ENCODE measurements around the gene NCK2. TPM values are rescaled to one million over a fixed set of nuclear protein-coding genes. Genes with fewer than 3 reads are reported as not detected.

NCK2 gene
- total and polyA plus RNA-seq, 4 donors, result 19.3 to 54.4 (median 33.9) TPM

GRCh38 chr2:105872142-105872728, 127.5 kb downstream of the NCK2 start:
- Histone ChIP-seq H3K9me3 (ENCODE audit: control insufficient read depth in 4 of 4, insufficient read depth in 3 of 4, low read length in 3 of 4) (no peaks in the 10 kb centered on the region), H3K36me3 (ENCODE audit: control insufficient read depth in 4 of 4, insufficient read depth in 4 of 4, low read length in 4 of 4) (peaks cover 0 to 4% (median 0%) of the 10 kb centered on the region in 4 donors), H3K4me1 (ENCODE audit: control insufficient read depth in 5 of 5, insufficient read depth in 5 of 5, low read length in 5 of 5) (peaks cover 4 to 24% (median 6%) of the 10 kb centered on the region in 5 donors), H3K9ac (ENCODE audit: insufficient read depth in 1 of 2, low read length in 2 of 2) (no peak overlapping the region), H3K4me3 (no peak overlapping the region), H3K27me3 (ENCODE audit: control insufficient read depth in 3 of 3, insufficient read depth in 3 of 3, low read length in 2 of 3) (no peaks in the 10 kb centered on the region), H3K27ac (ENCODE audit: low read depth in 1 of 2, low read length in 1 of 2) (no peak overlapping the region)
- no peak for DNase-seq
- WGBS, 2 donors, result 83 to 89% methylated on average over 14 of the region's 14 CpGs
- TF ChIP-seq CTCF (IDR thresholded peaks at IDR 0.05; ENCODE audit: control extremely low read depth, extremely low read depth), result no peak
- ATAC-seq (ENCODE audit: insufficient read depth, low FRiP score), result no peak

- peaks cover 0 to 4% (median 0%) of the 10 kb centered on the region in 4 donors for H3K36me3 ChIP-seq (ENCODE audit: control insufficient read depth in 4 of 4, insufficient read depth in 4 of 4, low read length in 4 of 4)
- H3K4me3 ChIP-seq, result no peak overlapping the region
- no peak overlapping the region for H3K9ac ChIP-seq (ENCODE audit: insufficient read depth in 1 of 2, low read length in 2 of 2)
- no peak for DNase-seq
- peaks cover 0 to 18% (median 6%) of the 10 kb centered on the region in 5 donors for H3K4me1 ChIP-seq (ENCODE audit: control insufficient read depth in 5 of 5, insufficient read depth in 5 of 5, low read length in 5 of 5)
- H3K27ac ChIP-seq (ENCODE audit: low read depth in 1 of 2, low read length in 1 of 2), result no peak overlapping the region
- ATAC-seq (ENCODE audit: insufficient read depth, low FRiP score), result no peak
- no peak for TF ChIP-seq CTCF (IDR thresholded peaks at IDR 0.05; ENCODE audit: control extremely low read depth, extremely low read depth)
- no peaks in the 10 kb centered on the region for H3K9me3 ChIP-seq (ENCODE audit: control insufficient read depth in 4 of 4, insufficient read depth in 3 of 4, low read length in 3 of 4)
- 90 to 96% methylated on average over 7 of the region's 7 CpGs for WGBS, 2 donors
- H3K27me3 ChIP-seq (ENCODE audit: control insufficient read depth in 3 of 3, insufficient read depth in 3 of 3, low read length in 2 of 3), result no peaks in the 10 kb centered on the region
Measured at GRCh38 chr2:105872830-105873229, 128.1 kb downstream of the NCK2 start.

GRCh38 chr2:105873281-105873680, 128.6 kb downstream of the NCK2 start:
- no peaks in the 10 kb centered on the region for H3K9me3 ChIP-seq (ENCODE audit: control insufficient read depth in 4 of 4, insufficient read depth in 3 of 4, low read length in 3 of 4)
- no peak overlapping the region for H3K9ac ChIP-seq (ENCODE audit: insufficient read depth in 1 of 2, low read length in 2 of 2)
- no peak overlapping the region for H3K27ac ChIP-seq (ENCODE audit: low read depth in 1 of 2, low read length in 1 of 2)
- 83 to 91% methylated on average over 5 of the region's 5 CpGs for WGBS, 2 donors
- peaks cover 0 to 13% (median 4%) of the 10 kb centered on the region in 5 donors for H3K4me1 ChIP-seq (ENCODE audit: control insufficient read depth in 5 of 5, insufficient read depth in 5 of 5, low read length in 5 of 5)
- no peak for TF ChIP-seq CTCF (IDR thresholded peaks at IDR 0.05; ENCODE audit: control extremely low read depth, extremely low read depth)
- H3K4me3 ChIP-seq, result no peak overlapping the region
- DNase-seq (no peak), ATAC-seq (ENCODE audit: insufficient read depth, low FRiP score) (no peak)
- H3K27me3 ChIP-seq (ENCODE audit: control insufficient read depth in 3 of 3, insufficient read depth in 3 of 3, low read length in 2 of 3), result no peaks in the 10 kb centered on the region
- peaks cover 0 to 4% (median under 1%) of the 10 kb centered on the region in 4 donors for H3K36me3 ChIP-seq (ENCODE audit: control insufficient read depth in 4 of 4, insufficient read depth in 4 of 4, low read length in 4 of 4)

- ATAC-seq (ENCODE audit: insufficient read depth, low FRiP score) (peak; percentile 72), DNase-seq (no peak)
- no peak overlapping the region for H3K9ac ChIP-seq (ENCODE audit: insufficient read depth in 1 of 2, low read length in 2 of 2)
- H3K27ac ChIP-seq (ENCODE audit: low read depth in 1 of 2, low read length in 1 of 2), result no peak overlapping the region
- no peaks in the 10 kb centered on the region for H3K9me3 ChIP-seq (ENCODE audit: control insufficient read depth in 4 of 4, insufficient read depth in 3 of 4, low read length in 3 of 4)
- H3K27me3 ChIP-seq (ENCODE audit: control insufficient read depth in 3 of 3, insufficient read depth in 3 of 3, low read length in 2 of 3), result no peaks in the 10 kb centered on the region
- H3K4me3 ChIP-seq, result no peak overlapping the region
- WGBS, 2 donors, result 60 to 61% methylated on average over 8 of the region's 8 CpGs
- TF ChIP-seq CTCF (IDR thresholded peaks at IDR 0.05; ENCODE audit: control extremely low read depth, extremely low read depth), result no peak
- peaks cover 0 to 5% (median 2%) of the 10 kb centered on the region in 4 donors for H3K36me3 ChIP-seq (ENCODE audit: control insufficient read depth in 4 of 4, insufficient read depth in 4 of 4, low read length in 4 of 4)
- peaks cover 0 to 9% (median 4%) of the 10 kb centered on the region in 5 donors for H3K4me1 ChIP-seq (ENCODE audit: control insufficient read depth in 5 of 5, insufficient read depth in 5 of 5, low read length in 5 of 5)
Measured at GRCh38 chr2:105873721-105874120, 129.0 kb downstream of the NCK2 start.
